LHCN-M2 (cell line): ENCODE data around the gene TLK1. TPM values are rescaled to one million over a fixed set of nuclear protein-coding genes. Genes with fewer than 3 reads are reported as not detected.
A peak's percentile ranks its signal among the peaks of the same experiment; 100 is the strongest.

Experiments used
- DNase-seq: peaks from one replicate; pipeline ENCODE4 v3.0.0-alpha.2; 2012; ENCODE audit warnings: low read depth
- total RNA-seq: library from RNA; depleted of rRNA; stranded (reverse); fragments of >200 nt; gene quantifications from 2 replicates; pipeline ENCODE4 v1.2.3, GENCODE V29; 2014; rRNA removed

Gene TLK1
- total RNA-seq, 1 experiment from 2014 or later: 8.1 TPM

GRCh38 chr2:170967553-170967952 is 193.1 kb downstream of the TLK1 start:
- no peak for DNase-seq

DNA sequence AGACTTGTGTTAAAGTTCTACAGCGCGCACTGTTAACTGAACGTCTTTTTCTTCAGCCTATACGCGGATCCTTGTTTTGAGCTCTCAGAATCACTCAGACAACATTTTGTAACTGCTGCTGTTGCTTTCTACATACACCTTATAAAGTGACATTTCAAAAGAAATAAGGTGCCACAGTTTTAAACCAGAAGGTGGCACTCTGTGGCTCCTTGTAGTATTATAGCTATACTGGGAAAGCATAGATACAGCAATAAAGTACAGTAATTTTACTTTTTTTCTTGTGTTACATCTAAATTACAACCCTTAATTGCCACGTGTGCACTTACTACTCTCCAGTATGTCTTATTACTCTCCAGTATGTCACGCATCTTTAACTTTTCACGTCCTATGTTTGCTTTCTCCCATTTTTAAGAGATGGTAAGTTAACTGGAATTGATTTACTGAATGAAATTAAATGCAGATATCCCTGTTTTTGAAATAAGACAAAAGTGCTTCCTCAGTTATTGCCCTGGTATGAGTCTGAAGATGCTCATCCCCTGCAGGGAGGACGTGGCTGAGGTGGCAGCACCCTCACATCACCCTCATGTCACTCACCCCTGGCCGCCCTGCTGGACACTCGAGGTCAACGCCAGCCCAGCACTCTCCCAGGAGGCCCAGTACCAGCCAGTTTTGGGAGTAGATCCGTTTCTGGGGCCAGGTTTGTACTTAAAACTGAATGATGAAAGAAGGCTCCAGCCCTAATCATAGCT is 193.9 kb downstream of the TLK1 start:
- DNase-seq: no peak

GRCh38 chr2:170965446-170966225 is 195.1 kb downstream of the TLK1 start:
- DNase-seq: no peak

- DNase-seq: no peak
Measured at GRCh38 chr2:170963386-170963785, 197.3 kb downstream of the TLK1 start.

- DNase-seq: peak; percentile 18
Measured at GRCh38 chr2:170953941-170954340, 206.8 kb downstream of the TLK1 start.

GRCh38 chr2:170950221-170950761 is 210.4 kb downstream of the TLK1 start:
- DNase-seq: no peak

DNA sequence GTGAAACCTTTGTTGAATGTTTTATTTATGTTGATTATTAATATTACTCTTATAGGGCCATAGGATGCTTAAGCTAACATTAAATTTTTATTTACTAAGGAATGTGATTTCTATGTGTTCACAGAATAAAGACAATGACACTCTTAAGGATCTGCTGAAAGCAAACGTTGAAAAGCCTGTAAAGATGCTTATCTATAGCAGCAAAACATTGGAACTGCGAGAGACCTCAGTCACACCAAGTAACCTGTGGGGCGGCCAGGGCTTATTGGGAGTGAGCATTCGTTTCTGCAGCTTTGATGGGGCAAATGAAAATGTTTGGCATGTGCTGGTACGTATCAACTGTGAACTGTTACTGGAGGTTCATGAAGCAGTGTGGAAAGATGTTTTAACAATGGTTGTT is 211.3 kb downstream of the TLK1 start:
- DNase-seq: no peak

DNA sequence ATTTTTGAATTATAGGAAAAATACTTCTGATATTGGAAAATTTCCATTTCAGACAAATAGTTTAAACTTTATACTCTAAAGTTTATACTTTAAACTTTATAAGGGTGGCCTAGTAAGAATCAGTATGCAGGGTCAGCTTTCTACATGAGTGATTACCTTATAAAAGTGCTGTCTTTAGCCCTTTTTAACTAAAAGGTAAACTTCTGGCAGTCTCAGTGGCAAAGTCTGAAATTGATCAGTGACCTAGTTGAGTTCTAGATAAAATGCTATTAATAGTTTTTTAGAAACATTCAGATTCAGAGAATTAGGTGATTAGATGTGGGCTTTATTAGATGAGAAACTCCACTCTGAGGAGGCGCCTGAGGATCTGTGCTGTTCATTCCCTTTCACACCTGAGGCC is 216.1 kb downstream of the TLK1 start:
- no peak for DNase-seq

DNA sequence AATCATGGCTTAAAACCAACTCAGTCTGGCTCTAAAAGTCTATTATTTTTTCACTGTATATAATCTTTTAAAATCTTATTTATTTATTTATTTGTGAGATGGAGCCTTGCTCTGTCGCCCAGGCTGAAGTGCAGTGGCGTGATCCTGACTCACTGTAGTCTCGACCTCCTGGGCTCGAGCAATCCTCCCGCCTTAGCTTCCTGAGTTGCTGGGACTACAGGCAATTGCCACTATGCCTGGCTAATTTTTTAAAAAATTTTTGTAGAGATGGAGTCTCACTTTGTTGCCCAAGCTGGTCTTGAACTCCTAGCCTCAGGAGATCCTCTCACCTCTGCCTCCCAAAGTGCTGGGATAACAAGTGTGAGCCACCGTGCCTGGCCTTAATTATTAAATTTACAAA is 217.1 kb downstream of the TLK1 start:
- no peak for DNase-seq

DNA sequence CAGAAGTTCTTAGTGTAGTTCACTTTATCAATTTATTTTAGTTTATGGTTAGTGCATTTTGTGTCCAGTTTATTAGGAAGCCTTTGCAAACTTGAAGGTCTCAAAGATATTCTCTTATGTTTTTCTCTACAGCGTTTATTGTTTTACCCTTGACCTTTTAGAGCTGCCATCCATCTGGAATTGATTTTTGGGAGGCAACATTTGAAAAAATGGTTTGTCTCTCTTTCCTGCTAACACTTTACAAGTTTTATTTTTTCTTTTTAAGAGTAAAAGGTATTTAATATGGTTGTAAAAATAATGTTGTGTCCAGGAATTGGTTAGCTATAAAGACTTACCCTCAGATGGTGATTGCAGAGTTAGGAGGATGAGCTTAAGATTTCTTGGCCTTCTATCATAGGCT is 217.7 kb downstream of the TLK1 start:
- no peak for DNase-seq

DNA sequence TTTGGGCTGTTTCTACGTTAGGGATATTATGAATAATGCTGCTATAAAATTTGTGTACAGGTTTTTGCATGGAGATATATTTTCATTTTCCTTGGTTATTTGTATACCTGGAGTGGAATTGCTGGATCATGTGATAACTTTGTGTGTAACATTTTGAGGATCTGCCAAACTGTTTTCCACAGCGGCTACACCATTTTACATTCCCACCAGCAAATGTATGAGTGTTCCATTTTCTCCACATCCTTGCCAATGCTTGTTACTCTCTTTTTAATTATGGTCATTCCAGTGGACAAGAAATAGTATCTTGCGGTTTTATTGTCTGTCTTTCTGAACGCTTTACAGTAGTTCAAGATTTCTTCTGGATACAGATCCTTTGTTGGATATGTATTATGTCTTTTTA is 218.1 kb downstream of the TLK1 start:
- DNase-seq: no peak

Other genes starting within 250 kb of the TLK1 start
- gene GORASP2, start 231.6 kb downstream of the TLK1 start, total RNA-seq: 54.5 and 55.9 TPM in 2 replicates